WTC11 (cell line): ENCODE measurements around the gene FBXO31. TPM values are rescaled to one million over a fixed set of nuclear protein-coding genes. Genes with fewer than 3 reads are reported as not detected.
A peak's percentile ranks its signal among the peaks of the same experiment; 100 is the strongest.

Experiments used
- ATAC-seq: fragments of 200-7000 bp; cut with Tn5 transposase; 2 replicates; pipeline ENCODE4 v1.10.0; 2021; ENCODE audit warnings: mild to moderate bottlenecking, moderate library complexity
- CTCF ChIA-PET: fragments of 300-600 bp; sonication (Branson Sonifier 250); formaldehyde crosslinking; loops from one replicate; lab custom pipeline; 2021; ENCODE audit warnings: antibody characterized with exemption; lab: Charles Lee
- POLR2A ChIA-PET: fragments of 350-600 bp; sonication (Branson Sonifier 250); formaldehyde crosslinking; loops from one replicate; lab custom pipeline; 2021; ENCODE audit warnings: antibody characterized with exemption; lab: Charles Lee
- DNase-seq: peaks from one replicate; pipeline ENCODE4 v3.0.0; 2021; ENCODE audit warnings: low spot score
- H3K27ac Mint-ChIP-seq: 2 replicates; pipeline ENCODE4 v1.8.0; 2021; ENCODE audit warnings: mixed read lengths
- H3K27me3 Mint-ChIP-seq: 2 replicates; pipeline ENCODE4 v1.8.0; 2021; ENCODE audit warnings: low read depth, mild to moderate bottlenecking, moderate library complexity, mixed read lengths
- H3K36me3 Mint-ChIP-seq: 2 replicates; pipeline ENCODE4 v1.8.0; 2021; ENCODE audit warnings: mixed read lengths
- H3K4me1 Mint-ChIP-seq: 2 replicates; pipeline ENCODE4 v1.8.0; 2022; ENCODE audit warnings: mixed read lengths
- H3K4me3 Mint-ChIP-seq: 2 replicates; pipeline ENCODE4 v1.8.0; 2021; ENCODE audit warnings: mild to moderate bottlenecking, moderate library complexity, mixed read lengths
- H3K9me3 Mint-ChIP-seq: 2 replicates; pipeline ENCODE4 v1.8.0; 2021; ENCODE audit warnings: mixed read lengths
- CTCF ChIP-seq: fragments of 200-600 bp; IDR thresholded peaks from 2 replicates; pipeline ENCODE4 v1.8.0; 2022; ENCODE audit warnings: antibody characterized with exemption
- E2F5 ChIP-seq: sonication (generic); formaldehyde crosslinking; IDR thresholded peaks from 2 replicates; pipeline ENCODE4 v1.8.1; 2022; ENCODE audit warnings: mild to moderate bottlenecking, moderate library complexity, missing genetic modification reagents
- FOXP1 ChIP-seq: sonication (generic); formaldehyde crosslinking; IDR thresholded peaks from 2 replicates; pipeline ENCODE4 v1.8.0; 2022; ENCODE audit warnings: missing genetic modification reagents, mild to moderate bottlenecking, moderate library complexity, borderline replicate concordance
- GRHL2 ChIP-seq: fragments of 250-450 bp; sonication (Bioruptor Pico); IDR thresholded peaks from 2 replicates; pipeline ENCODE4 v1.8.0; 2022; ENCODE audit warnings: mild to moderate bottlenecking, moderate library complexity; ENCODE audit not compliant: insufficient replicate concordance, severe bottlenecking
- NFATC4 ChIP-seq: fragments of 250-450 bp; sonication (Bioruptor Pico); IDR thresholded peaks from 2 replicates; pipeline ENCODE4 v1.9.0; 2021; ENCODE audit warnings: mild to moderate bottlenecking
- NR2C2 ChIP-seq: sonication (generic); formaldehyde crosslinking; IDR thresholded peaks from 2 replicates; pipeline ENCODE4 v1.8.0; 2022; ENCODE audit warnings: mild to moderate bottlenecking, missing genetic modification reagents
- OVOL2 ChIP-seq: fragments of 250-450 bp; sonication (Bioruptor Pico); IDR thresholded peaks from 2 replicates; pipeline ENCODE4 v1.9.0; 2021; ENCODE audit warnings: mild to moderate bottlenecking, borderline replicate concordance
- PREB ChIP-seq: sonication (generic); formaldehyde crosslinking; IDR thresholded peaks from 2 replicates; pipeline ENCODE4 v1.8.1; 2022; ENCODE audit warnings: mild to moderate bottlenecking, missing genetic modification reagents, moderate library complexity, borderline replicate concordance
- SP1 ChIP-seq: sonication (generic); formaldehyde crosslinking; conservative IDR thresholded peaks from 2 replicates; pipeline ENCODE4 v1.8.1; 2022; ENCODE audit warnings: missing genetic modification reagents
- TCF7 ChIP-seq: sonication (generic); formaldehyde crosslinking; IDR thresholded peaks from 2 replicates; pipeline ENCODE4 v1.8.0; 2022; ENCODE audit warnings: mild to moderate bottlenecking, low read depth, missing genetic modification reagents, moderate library complexity
- TP53 ChIP-seq: sonication (generic); formaldehyde crosslinking; IDR thresholded peaks from 2 replicates; pipeline ENCODE4 v1.8.1; 2023; ENCODE audit warnings: mild to moderate bottlenecking, missing genetic modification reagents
- ZNF317 ChIP-seq: sonication (generic); formaldehyde crosslinking; IDR thresholded peaks from 2 replicates; pipeline ENCODE4 v1.8.1; 2023; ENCODE audit warnings: low read depth, mild to moderate bottlenecking, moderate library complexity, missing genetic modification reagents, borderline replicate concordance
- ZNF416 ChIP-seq: fragments of 250-450 bp; sonication (Bioruptor Pico); IDR thresholded peaks from 2 replicates; pipeline ENCODE4 v1.9.0; 2021; ENCODE audit warnings: mild to moderate bottlenecking, inconsistent platforms
- ZNF425 ChIP-seq: fragments of 250-450 bp; sonication (Bioruptor Pico); conservative IDR thresholded peaks from 2 replicates; pipeline ENCODE4 v1.9.0; 2021; ENCODE audit warnings: mild to moderate bottlenecking
- total RNA-seq: library from RNA; stranded (reverse); gene quantifications from 3 replicates; pipeline ENCODE4 v1.2.3, GENCODE V29; 2021
- TF ChIP-seq, protein P1 (sequence below): sonication (generic); formaldehyde crosslinking; IDR thresholded peaks from 2 replicates; pipeline ENCODE4 v1.8.1; 2023; ENCODE audit warnings: mild to moderate bottlenecking, moderate library complexity, missing genetic modification reagents

Gene FBXO31
- total RNA-seq, 1 experiment from 2014 or later, result 22.6 TPM

GRCh38 chr16:87288753-87289362 lies 94.7 kb downstream of the FBXO31 start:
- peaks cover 19% of the 10 kb centered on the region for H3K36me3 Mint-ChIP-seq
- ChIA-PET POLR2A (no interaction called here), CTCF (interaction anchor here (2.2 kb wide), 1 partner anchor 9 kb away, joined by 6 read pairs; no protein-coding TSS in a partner anchor)
- H3K27ac Mint-ChIP-seq, result no peak overlapping the region
- H3K27me3 Mint-ChIP-seq, result peaks cover 2% of the 10 kb centered on the region; the same call in 1 of the 2 replicates
- no peak for DNase-seq
- no peak overlapping the region for H3K4me3 Mint-ChIP-seq
- ATAC-seq, result no peak
- H3K9me3 Mint-ChIP-seq, result peaks cover 33% of the 10 kb centered on the region
- no peaks in the 10 kb centered on the region for H3K4me1 Mint-ChIP-seq
- no peak for TF ChIP-seq SP1 (CRISPR knock-in tag)
- TF ChIP-seq TCF7 (CRISPR knock-in tag), result no peak
- TF ChIP-seq NFATC4, result no peak
- no peak for TF ChIP-seq CTCF
- TF ChIP-seq FOXP1, result no peak
- TF ChIP-seq ZNF425 (CRISPR knock-in tag), result no peak
- no peak for TF ChIP-seq TP53 (CRISPR knock-in tag)
- no peak for TF ChIP-seq NR2C2 (CRISPR knock-in tag)
- TF ChIP-seq OVOL2 (CRISPR knock-in tag), result no peak
- no peak for TF ChIP-seq ZNF416 (CRISPR knock-in tag)
- TF ChIP-seq, protein P1, sequence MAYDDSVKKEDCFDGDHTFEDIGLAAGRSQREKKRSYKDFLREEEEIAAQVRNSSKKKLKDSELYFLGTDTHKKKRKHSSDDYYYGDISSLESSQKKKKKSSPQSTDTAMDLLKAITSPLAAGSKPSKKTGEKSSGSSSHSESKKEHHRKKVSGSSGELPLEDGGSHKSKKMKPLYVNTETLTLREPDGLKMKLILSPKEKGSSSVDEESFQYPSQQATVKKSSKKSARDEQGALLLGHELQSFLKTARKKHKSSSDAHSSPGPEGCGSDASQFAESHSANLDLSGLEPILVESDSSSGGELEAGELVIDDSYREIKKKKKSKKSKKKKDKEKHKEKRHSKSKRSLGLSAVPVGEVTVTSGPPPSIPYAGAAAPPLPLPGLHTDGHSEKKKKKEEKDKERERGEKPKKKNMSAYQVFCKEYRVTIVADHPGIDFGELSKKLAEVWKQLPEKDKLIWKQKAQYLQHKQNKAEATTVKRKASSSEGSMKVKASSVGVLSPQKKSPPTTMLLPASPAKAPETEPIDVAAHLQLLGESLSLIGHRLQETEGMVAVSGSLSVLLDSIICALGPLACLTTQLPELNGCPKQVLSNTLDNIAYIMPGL (CRISPR knock-in tag), result no peak
- TF ChIP-seq GRHL2 (CRISPR knock-in tag), result no peak
- no peak for TF ChIP-seq E2F5

GRCh38 chr16:87286839-87287626 lies 96.5 kb downstream of the FBXO31 start:
- Mint-ChIP-seq H3K4me3 (no peak overlapping the region), H3K36me3 (peaks cover 11% of the 10 kb centered on the region), H3K27ac (no peak overlapping the region), H3K27me3 (no peaks in the 10 kb centered on the region), H3K9me3 (peaks cover 25% of the 10 kb centered on the region), H3K4me1 (no peaks in the 10 kb centered on the region)
- DNase-seq, result no peak
- ATAC-seq, result no peak
- TF ChIP-seq PREB (no peak), ZNF317 (CRISPR knock-in tag) (peak; percentile 68; the same call in 1 of the 2 replicates)
- CTCF ChIA-PET, result interaction anchor here (0.8 to 4.4 kb wide), 3 partner anchors 8 to 11 kb away, joined by 3 to 31 read pairs (median 4); no protein-coding TSS in a partner anchor
- POLR2A ChIA-PET, result no interaction called here
